Keratinocyte (primary cell): ENCODE measurements around the gene C10orf67. TPM values are rescaled to one million over a fixed set of nuclear protein-coding genes. Genes with fewer than 3 reads are reported as not detected.

Experiments
- DNase-seq: peaks from one replicate; pipeline ENCODE4 v3.0.0-alpha.2; 2011; ENCODE audit warnings: low read depth, missing footprints, low spot score
- FAIRE-seq: peaks from 2 replicates; lab custom pipeline; 2011; peaks lifted over from hg19 to GRCh38; lab: Jason Lieb, UNC
- H2AFZ ChIP-seq: 2 replicates; pipeline ENCODE4 v1.6.0; 2012; ENCODE audit warnings: low read length, control low read depth, inconsistent platforms; ENCODE audit not compliant: control insufficient read depth
- H3K27ac ChIP-seq: 2 replicates; pipeline ENCODE4 v1.5.1; 2011; ENCODE audit warnings: low read length; ENCODE audit not compliant: control insufficient read depth, insufficient read depth
- H3K27me3 ChIP-seq: 3 replicates; pipeline ENCODE4 v1.6.0; 2011; ENCODE audit warnings: low read length; ENCODE audit not compliant: control insufficient read depth, insufficient read depth; ENCODE audit errors: extremely low read depth
- H3K36me3 ChIP-seq, 2 experiments: 2 replicates in 1 of 2; 3 replicates in 1 of 2; pipeline ENCODE4 v1.5.1; 2011; ENCODE audit warnings: low read length in 2 of 2, mild to moderate bottlenecking in 1 of 2; ENCODE audit not compliant: control insufficient read depth in 2 of 2, insufficient read depth in 2 of 2; ENCODE audit errors: extremely low read depth in 1 of 2
- H3K4me1 ChIP-seq: 3 replicates; pipeline ENCODE4 v1.5.1; 2011; ENCODE audit warnings: low read length; ENCODE audit not compliant: control insufficient read depth, insufficient read depth; ENCODE audit errors: extremely low read depth
- H3K4me2 ChIP-seq: 3 replicates; pipeline ENCODE4 v1.6.0; 2011; ENCODE audit warnings: low read depth, low read length; ENCODE audit not compliant: control insufficient read depth, insufficient read depth; ENCODE audit errors: extremely low read depth
- H3K4me3 ChIP-seq, 3 experiments: fragments of 200-600 bp in 1 of 3; sonication (generic) in 1 of 3; 2 replicates in 2 of 3; 3 replicates in 1 of 3; pipeline ENCODE4 v1.5.1; 2011 to 2016; ENCODE audit warnings: low read length in 3 of 3, mild to moderate bottlenecking in 3 of 3, control low read depth in 2 of 3, inconsistent platforms in 1 of 3, low read depth in 1 of 3, mixed read lengths in 1 of 3, mixed run types in 1 of 3, moderate library complexity in 1 of 3; ENCODE audit not compliant: control insufficient read depth in 2 of 3, insufficient read depth in 2 of 3; ENCODE audit errors: extremely low read depth in 1 of 3
- H3K79me2 ChIP-seq: 2 replicates; pipeline ENCODE4 v1.6.0; 2012; ENCODE audit warnings: low read length; ENCODE audit not compliant: control insufficient read depth, insufficient read depth
- H3K9ac ChIP-seq: 3 replicates; pipeline ENCODE4 v1.6.0; 2011; ENCODE audit warnings: low read length; ENCODE audit not compliant: control insufficient read depth, insufficient read depth; ENCODE audit errors: extremely low read depth
- H3K9me1 ChIP-seq: 3 replicates; pipeline ENCODE4 v1.6.0; 2011; ENCODE audit warnings: low read length; ENCODE audit not compliant: control insufficient read depth, insufficient read depth; ENCODE audit errors: extremely low read depth
- H3K9me3 ChIP-seq: 2 replicates; pipeline ENCODE4 v1.5.1; 2012; ENCODE audit warnings: low read depth, low read length; ENCODE audit not compliant: control insufficient read depth
- H4K20me1 ChIP-seq: 3 replicates; pipeline ENCODE4 v1.6.0; 2011; ENCODE audit warnings: low read length; ENCODE audit not compliant: control insufficient read depth, insufficient read depth; ENCODE audit errors: extremely low read depth
- CTCF ChIP-seq, 3 experiments: IDR thresholded peaks in 1 of 3; conservative IDR thresholded peaks in 1 of 3; optimal IDR thresholded peaks in 1 of 3; 2 replicates in 2 of 3; 3 replicates in 1 of 3; pipeline versions ENCODE3 to v1.5.1; 2011; ENCODE audit warnings: low read length in 3 of 3, mild to moderate bottlenecking in 3 of 3, moderate library complexity in 2 of 3, control low read depth in 1 of 3, inconsistent platforms in 1 of 3; ENCODE audit not compliant: insufficient read depth in 2 of 3; ENCODE audit errors: extremely low read depth in 1 of 3
- EZH2 ChIP-seq: IDR thresholded peaks from one replicate; pipeline ENCODE4 v1.6.1; 2012; ENCODE audit warnings: inconsistent platforms, mild to moderate bottlenecking, low read length, moderate library complexity
- dilution Hi-C: fragments of 300-500 bp; cut with MboI; formaldehyde crosslinking; loops from one replicate; pipeline ENCODE4 v1.7.0; 2020; ENCODE audit warnings: low sequenced_read_pairs; ENCODE audit not compliant: extremely low pct_ligation_motif_present
- polyA plus RNA-seq, 5 experiments: library from polyadenylated mRNA; depleted of rRNA in 3 of 5; stranded (reverse) in 3 of 5; stranded (forward) in 1 of 5; unstranded in 1 of 5; fragments of >200 nt; gene quantifications; 1 replicate in 1 of 5; 2 replicates in 3 of 5; 3 replicates in 1 of 5; pipeline versions ENCODE4 v1.2.1 to v1.2.3, GENCODE V29; 2011 to 2012; ENCODE audit warnings: missing spikeins in 2 of 5, low read depth in 1 of 5, low replicate concordance in 1 of 5

Gene C10orf67
- polyA plus RNA-seq, 1 donor (not counting 4 experiments of a cell fraction or from before 2014, with no cell fraction given), result 0.26 TPM

GRCh38 chr10:23338886-23339285, 5.7 kb downstream of the C10orf67 start:
- TF ChIP-seq EZH2 (no peak), CTCF (optimal IDR thresholded peaks at IDR 0.05 in 1 of 3, IDR thresholded peaks at IDR 0.05 in 1 of 3, conservative IDR thresholded peaks at IDR 0.05 in 1 of 3; ENCODE audit: extremely low read depth in 1 of 3, insufficient read depth in 2 of 3, low read length in 3 of 3) (peak in 1 of 3 experiments; percentile 1)
- DNase-seq (no peak), FAIRE-seq (peak; percentile 59)
- H3K9me3 ChIP-seq, result no peaks in the 10 kb centered on the region
- no peak overlapping the region for H2AFZ ChIP-seq
- no peaks in the 10 kb centered on the region for H3K9me1 ChIP-seq
- H3K9ac ChIP-seq, result no peak overlapping the region
- H3K4me3 ChIP-seq, result no peak overlapping the region
- H3K4me2 ChIP-seq, result peak overlapping the region; percentile 12
- dilution Hi-C loops, result no loop called here
- H3K79me2 ChIP-seq, result no peaks in the 10 kb centered on the region
- H3K27ac ChIP-seq, result no peak overlapping the region
- no peaks in the 10 kb centered on the region for H4K20me1 ChIP-seq
- H3K4me1 ChIP-seq, result peaks cover 24% of the 10 kb centered on the region
- no peaks in the 10 kb centered on the region for H3K27me3 ChIP-seq
- no peaks in the 10 kb centered on the region for H3K36me3 ChIP-seq

GRCh38 chr10:23338155-23338828, 6.3 kb downstream of the C10orf67 start:
- Histone ChIP-seq H3K36me3 (no peaks in the 10 kb centered on the region), H2AFZ (no peak overlapping the region), H3K79me2 (no peaks in the 10 kb centered on the region), H3K4me1 (peaks cover 19% of the 10 kb centered on the region), H4K20me1 (no peaks in the 10 kb centered on the region), H3K27me3 (no peaks in the 10 kb centered on the region), H3K9me1 (no peaks in the 10 kb centered on the region), H3K4me3 (no peak overlapping the region), H3K4me2 (no peak overlapping the region), H3K9me3 (no peaks in the 10 kb centered on the region), H3K27ac (no peak overlapping the region), H3K9ac (no peak overlapping the region)
- dilution Hi-C loops, result no loop called here
- TF ChIP-seq CTCF (optimal IDR thresholded peaks at IDR 0.05 in 1 of 3, IDR thresholded peaks at IDR 0.05 in 1 of 3, conservative IDR thresholded peaks at IDR 0.05 in 1 of 3; ENCODE audit: extremely low read depth in 1 of 3, insufficient read depth in 2 of 3, low read length in 3 of 3), result peak in 1 of 3 experiments; percentile 43
- TF ChIP-seq EZH2, result no peak
- FAIRE-seq (peak; percentile 78), DNase-seq (peak; percentile 78)
